ENCODE results near the gene GCN1. TPM values are rescaled to one million over a fixed set of nuclear protein-coding genes. Genes with fewer than 3 reads are reported as not detected.

GCN1 gene
- total RNA-seq, 1 donor from 2014 or later = 123 TPM

- Histone ChIP-seq H3K9me3 (ENCODE audit: insufficient read depth, low read depth, low read length) (no peaks in the 10 kb centered on the region), H3K4me2 (ENCODE audit: low read length) (no peak overlapping the region), H3K4me3 (ENCODE audit: insufficient read depth, low read depth, low read length) (no peak overlapping the region), H3K79me2 (ENCODE audit: insufficient read depth, low read length) (no peaks in the 10 kb centered on the region), H2AFZ (ENCODE audit: low read depth, low read length) (no peak overlapping the region), H3K9ac (ENCODE audit: low read length) (no peak overlapping the region), H4K20me1 (ENCODE audit: insufficient read depth, low read length) (peaks cover 58% of the 10 kb centered on the region), H3K27me3 (ENCODE audit: insufficient read depth, low read length) (no peaks in the 10 kb centered on the region), H3K36me3 (ENCODE audit: insufficient read depth, low read length) (peaks cover 75% of the 10 kb centered on the region), H3K4me1 (ENCODE audit: insufficient read depth, low read length) (peaks cover 3% of the 10 kb centered on the region), H3K27ac (ENCODE audit: low read depth, low read length) (no peak overlapping the region)
- Mint-ChIP-seq H3K9me3 (ENCODE audit: unreplicated experiment) (no peaks in the 10 kb centered on the region), H3K36me3 (ENCODE audit: low read depth, unreplicated experiment) (peaks cover 47% of the 10 kb centered on the region), H3K4me3 (ENCODE audit: unreplicated experiment) (no peak overlapping the region), H3K27ac (ENCODE audit: unreplicated experiment) (no peak overlapping the region), H3K4me1 (ENCODE audit: low read depth, unreplicated experiment) (no peaks in the 10 kb centered on the region), H3K27me3 (ENCODE audit: low read depth, unreplicated experiment) (no peaks in the 10 kb centered on the region)
- FAIRE-seq = no peak
- TF ChIP-seq CTCF (IDR thresholded peaks at IDR 0.05; ENCODE audit: insufficient read depth, low read depth, low read length) = no peak
- no peak for TF ChIP-seq EZH2 (IDR thresholded peaks at IDR 0.05; ENCODE audit: insufficient read depth, low read length)
- no peak for DNase-seq (ENCODE audit: low read depth)
Measured at GRCh38 chr12:120137833-120138232, 56.7 kb downstream of the GCN1 start.

GRCh38 chr12:120136093-120136770 is 58.3 kb downstream of the GCN1 start:
- no peak overlapping the region for H3K4me2 ChIP-seq (ENCODE audit: low read length)
- no peak overlapping the region for H3K9ac ChIP-seq (ENCODE audit: low read length)
- Mint-ChIP-seq H3K4me1 (ENCODE audit: low read depth, unreplicated experiment) (no peaks in the 10 kb centered on the region), H3K4me3 (ENCODE audit: unreplicated experiment) (no peak overlapping the region), H3K27me3 (ENCODE audit: low read depth, unreplicated experiment) (no peaks in the 10 kb centered on the region), H3K36me3 (ENCODE audit: low read depth, unreplicated experiment) (peaks cover 44% of the 10 kb centered on the region), H3K9me3 (ENCODE audit: unreplicated experiment) (no peaks in the 10 kb centered on the region), H3K27ac (ENCODE audit: unreplicated experiment) (no peak overlapping the region)
- peaks cover 60% of the 10 kb centered on the region for H4K20me1 ChIP-seq (ENCODE audit: insufficient read depth, low read length)
- H2AFZ ChIP-seq (ENCODE audit: low read depth, low read length) = no peak overlapping the region
- H3K9me3 ChIP-seq (ENCODE audit: insufficient read depth, low read depth, low read length) = no peaks in the 10 kb centered on the region
- no peak for DNase-seq (ENCODE audit: low read depth)
- H3K79me2 ChIP-seq (ENCODE audit: insufficient read depth, low read length) = no peaks in the 10 kb centered on the region
- H3K4me1 ChIP-seq (ENCODE audit: insufficient read depth, low read length) = peaks cover 3% of the 10 kb centered on the region
- H3K27me3 ChIP-seq (ENCODE audit: insufficient read depth, low read length) = no peaks in the 10 kb centered on the region
- no peak for TF ChIP-seq CTCF (IDR thresholded peaks at IDR 0.05; ENCODE audit: insufficient read depth, low read depth, low read length)
- no peak for TF ChIP-seq EZH2 (IDR thresholded peaks at IDR 0.05; ENCODE audit: insufficient read depth, low read length)
- no peak for FAIRE-seq
- peaks cover 76% of the 10 kb centered on the region for H3K36me3 ChIP-seq (ENCODE audit: insufficient read depth, low read length)
- no peak overlapping the region for H3K27ac ChIP-seq (ENCODE audit: low read depth, low read length)
- H3K4me3 ChIP-seq (ENCODE audit: insufficient read depth, low read depth, low read length) = no peak overlapping the region

GRCh38 chr12:120134307-120134980 is 60.1 kb downstream of the GCN1 start:
- peaks cover 33% of the 10 kb centered on the region for H3K36me3 Mint-ChIP-seq (ENCODE audit: low read depth, unreplicated experiment)
- no peak for DNase-seq (ENCODE audit: low read depth)
- no peak overlapping the region for H3K27ac Mint-ChIP-seq (ENCODE audit: unreplicated experiment)
- FAIRE-seq = no peak
- Histone ChIP-seq H3K4me1 (ENCODE audit: insufficient read depth, low read length) (no peaks in the 10 kb centered on the region), H3K9me3 (ENCODE audit: insufficient read depth, low read depth, low read length) (no peaks in the 10 kb centered on the region), H3K27me3 (ENCODE audit: insufficient read depth, low read length) (no peaks in the 10 kb centered on the region), H2AFZ (ENCODE audit: low read depth, low read length) (no peak overlapping the region), H3K79me2 (ENCODE audit: insufficient read depth, low read length) (no peaks in the 10 kb centered on the region), H3K4me3 (ENCODE audit: insufficient read depth, low read depth, low read length) (no peak overlapping the region), H4K20me1 (ENCODE audit: insufficient read depth, low read length) (peaks cover 54% of the 10 kb centered on the region), H3K27ac (ENCODE audit: low read depth, low read length) (no peak overlapping the region), H3K4me2 (ENCODE audit: low read length) (no peak overlapping the region), H3K36me3 (ENCODE audit: insufficient read depth, low read length) (peaks cover 78% of the 10 kb centered on the region), H3K9ac (ENCODE audit: low read length) (no peak overlapping the region)
- no peaks in the 10 kb centered on the region for H3K9me3 Mint-ChIP-seq (ENCODE audit: unreplicated experiment)
- H3K4me1 Mint-ChIP-seq (ENCODE audit: low read depth, unreplicated experiment) = no peaks in the 10 kb centered on the region
- no peak overlapping the region for H3K4me3 Mint-ChIP-seq (ENCODE audit: unreplicated experiment)
- no peak for TF ChIP-seq EZH2 (IDR thresholded peaks at IDR 0.05; ENCODE audit: insufficient read depth, low read length)
- no peak for TF ChIP-seq CTCF (IDR thresholded peaks at IDR 0.05; ENCODE audit: insufficient read depth, low read depth, low read length)
- no peaks in the 10 kb centered on the region for H3K27me3 Mint-ChIP-seq (ENCODE audit: low read depth, unreplicated experiment)
